ENCODE data around the gene TLL1. TPM values are rescaled to one million over a fixed set of nuclear protein-coding genes. Genes with fewer than 3 reads are reported as not detected.

The TLL1 gene
- total and polyA plus RNA-seq, 9 donors = 0.35 to 12.9 (median 1.3) TPM

GRCh38 chr4:165928601-165929000 lies 55.6 kb downstream of the TLL1 start:
- Histone ChIP-seq H3K9me3 (no peaks in the 10 kb centered on the region), H3K27ac (no peak overlapping the region), H3K36me3 (no peaks in the 10 kb centered on the region), H3K4me1 (ENCODE audit: insufficient read depth) (no peaks in the 10 kb centered on the region), H3K4me3 (no peak overlapping the region), H3K27me3 (no peaks in the 10 kb centered on the region)
- TF ChIP-seq EP300 (IDR thresholded peaks at IDR 0.05) (no peak), CTCF (IDR thresholded peaks at IDR 0.05) (no peak), POLR2A (IDR thresholded peaks at IDR 0.05) (no peak)
- intact Hi-C loops (cut with DNase I) = no loop called here
- 87 to 93% (median 88%) methylated on average over 2 of the region's 2 CpGs for WGBS, 3 donors
- DNase-seq = no peak

DNA sequence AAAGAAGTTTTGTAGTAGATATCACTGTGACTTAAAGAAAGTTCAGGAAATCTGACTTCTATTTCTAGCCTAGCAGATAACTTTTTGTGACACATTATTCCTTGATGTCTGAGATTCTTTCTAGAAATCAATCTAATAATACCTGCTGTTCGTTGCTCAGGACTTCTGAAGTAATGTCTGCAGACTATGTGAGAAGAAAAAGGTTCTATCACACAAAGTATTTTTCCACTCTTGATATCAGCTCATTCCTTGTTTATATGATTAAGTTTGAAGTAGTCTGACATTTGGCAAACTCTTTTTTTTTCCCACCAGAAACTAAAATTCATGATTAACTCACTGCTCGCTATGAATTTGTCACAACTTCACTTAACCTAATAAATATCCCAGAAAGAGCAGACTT lies 56.6 kb downstream of the TLL1 start:
- Histone ChIP-seq H3K27ac (no peak overlapping the region), H3K36me3 (no peaks in the 10 kb centered on the region), H3K4me1 (ENCODE audit: insufficient read depth) (no peaks in the 10 kb centered on the region), H3K9me3 (no peaks in the 10 kb centered on the region), H3K27me3 (no peaks in the 10 kb centered on the region), H3K4me3 (no peak overlapping the region)
- intact Hi-C loops (cut with DNase I) = no loop called here
- TF ChIP-seq POLR2A (IDR thresholded peaks at IDR 0.05) (no peak), EP300 (IDR thresholded peaks at IDR 0.05) (no peak), CTCF (IDR thresholded peaks at IDR 0.05) (no peak)
- WGBS, 3 donors = 16 to 21% (median 20%) methylated on average over 2 of the region's 2 CpGs
- no peak for DNase-seq

DNA sequence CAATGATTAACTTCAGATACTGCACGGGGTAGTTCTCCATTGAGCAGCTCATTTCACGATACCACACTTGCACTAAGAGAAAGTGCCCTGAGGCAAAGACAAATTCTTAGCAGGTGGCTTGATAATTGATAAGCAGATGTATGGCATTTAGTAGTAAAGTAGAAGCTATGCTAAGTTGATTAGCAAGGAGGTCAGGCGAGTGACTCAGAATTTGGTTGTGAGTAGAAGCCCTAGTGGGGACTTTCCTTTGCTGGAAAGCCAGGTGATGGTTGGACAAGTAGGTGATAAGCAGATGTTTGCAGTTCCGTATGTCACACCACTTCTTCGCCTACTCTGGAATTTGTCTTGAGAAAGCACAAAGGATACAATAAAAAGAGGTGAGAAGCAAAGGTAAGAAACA lies 58.7 kb downstream of the TLL1 start:
- H3K27me3 ChIP-seq = no peaks in the 10 kb centered on the region
- intact Hi-C loops (cut with DNase I) = no loop called here
- 86 to 90% (median 88%) methylated on average over 5 of the region's 5 CpGs for WGBS, 3 donors
- H3K4me3 ChIP-seq = no peak overlapping the region
- no peak overlapping the region for H3K27ac ChIP-seq
- H3K4me1 ChIP-seq (ENCODE audit: insufficient read depth) = no peaks in the 10 kb centered on the region
- DNase-seq = no peak
- no peak for TF ChIP-seq CTCF (IDR thresholded peaks at IDR 0.05)
- TF ChIP-seq EP300 (IDR thresholded peaks at IDR 0.05) = no peak
- TF ChIP-seq POLR2A (IDR thresholded peaks at IDR 0.05) = no peak
- no peaks in the 10 kb centered on the region for H3K36me3 ChIP-seq
- H3K9me3 ChIP-seq = no peaks in the 10 kb centered on the region

DNA sequence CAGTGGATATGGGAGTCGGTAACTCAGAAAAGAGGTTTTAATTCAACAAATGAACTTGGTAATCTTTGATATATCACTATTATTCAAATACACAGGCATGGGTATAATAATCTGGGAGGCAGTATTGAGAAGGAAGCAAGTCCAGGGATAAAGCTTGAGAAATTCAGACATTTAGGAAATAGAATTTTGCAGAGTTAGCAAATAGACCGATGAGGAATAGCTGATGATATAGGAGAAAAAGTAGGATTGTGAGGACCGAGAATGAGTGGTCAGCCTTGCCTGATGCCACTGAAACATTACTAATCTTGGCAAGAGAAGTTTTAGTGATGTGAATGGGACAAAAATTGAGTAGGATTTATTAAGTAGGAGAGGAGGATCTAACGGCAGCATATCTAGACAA lies 71.9 kb downstream of the TLL1 start:
- Histone ChIP-seq H3K9me3 (no peaks in the 10 kb centered on the region), H3K4me1 (ENCODE audit: insufficient read depth) (no peaks in the 10 kb centered on the region), H3K27ac (no peak overlapping the region), H3K36me3 (no peaks in the 10 kb centered on the region), H3K27me3 (no peaks in the 10 kb centered on the region), H3K4me3 (no peak overlapping the region)
- no peak for DNase-seq
- 77 to 83% (median 79%) methylated on average over 4 of the region's 4 CpGs for WGBS, 3 donors
- no peak for TF ChIP-seq EP300 (IDR thresholded peaks at IDR 0.05)
- no peak for TF ChIP-seq CTCF (IDR thresholded peaks at IDR 0.05)
- TF ChIP-seq POLR2A (IDR thresholded peaks at IDR 0.05) = no peak
- intact Hi-C loops (cut with DNase I) = no loop called here

- Histone ChIP-seq H3K4me1 (ENCODE audit: insufficient read depth) (no peaks in the 10 kb centered on the region), H3K27ac (no peak overlapping the region), H3K36me3 (no peaks in the 10 kb centered on the region), H3K4me3 (no peak overlapping the region), H3K27me3 (no peaks in the 10 kb centered on the region), H3K9me3 (no peaks in the 10 kb centered on the region)
- DNase-seq = no peak
- 62 to 74% (median 67%) methylated on average over 3 of the region's 3 CpGs for WGBS, 3 donors
- intact Hi-C loops (cut with DNase I) = no loop called here
- TF ChIP-seq EP300 (IDR thresholded peaks at IDR 0.05) (no peak), CTCF (IDR thresholded peaks at IDR 0.05) (no peak), POLR2A (IDR thresholded peaks at IDR 0.05) (no peak)
Measured at GRCh38 chr4:165945991-165946390, 73.0 kb downstream of the TLL1 start.
